ENCODE data around the gene FRMD3.
A peak's percentile ranks its signal among the peaks of the same experiment; 100 is the strongest.
"Not testable (repeated sequence)": the region's sequence is repeated elsewhere in the genome, so short reads cannot be mapped to it uniquely, and the experiment has no call there.

The FRMD3 gene

DNA sequence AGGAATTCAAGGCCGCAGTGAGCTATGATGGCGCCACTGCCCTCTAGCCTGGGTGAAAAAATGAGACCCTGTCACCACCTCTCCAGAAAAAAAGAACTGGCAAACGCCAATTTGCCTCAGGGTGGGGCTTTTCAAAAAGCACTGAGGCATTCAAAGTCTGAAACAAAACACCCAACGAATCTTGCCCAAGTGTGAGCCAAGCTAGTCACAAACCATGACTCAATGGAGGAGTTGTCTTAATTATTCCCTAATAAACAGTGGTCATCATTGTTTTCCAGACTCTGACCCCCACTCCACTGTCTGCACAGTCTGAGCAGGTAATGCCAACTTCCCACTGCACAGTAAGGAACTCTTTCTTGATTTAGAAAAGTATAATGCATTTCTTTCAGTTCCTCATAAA lies 16.8 kb downstream of the FRMD3 start:
- no peak for DNase-seq (ENCODE audit: low read depth)

DNA sequence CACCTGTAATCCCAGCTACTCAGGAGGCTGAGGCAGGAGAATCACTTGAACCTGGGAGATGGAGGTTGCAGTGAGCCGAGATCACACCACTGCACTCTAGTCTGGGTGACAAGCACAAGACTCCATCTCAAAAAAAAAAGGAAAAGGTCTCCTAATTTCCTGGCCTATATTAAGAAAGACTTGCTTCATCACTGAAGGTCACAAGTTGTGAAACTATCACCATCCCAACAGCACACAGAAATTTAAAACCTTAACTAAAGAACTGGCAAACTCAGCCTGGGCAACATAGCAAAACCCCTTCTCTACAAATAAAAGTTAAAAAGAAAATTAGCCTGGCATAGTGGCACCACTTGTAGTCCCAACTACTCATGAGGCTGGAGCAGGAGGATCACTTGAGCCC lies 17.2 kb downstream of the FRMD3 start:
- DNase-seq (ENCODE audit: low read depth): no peak

DNA sequence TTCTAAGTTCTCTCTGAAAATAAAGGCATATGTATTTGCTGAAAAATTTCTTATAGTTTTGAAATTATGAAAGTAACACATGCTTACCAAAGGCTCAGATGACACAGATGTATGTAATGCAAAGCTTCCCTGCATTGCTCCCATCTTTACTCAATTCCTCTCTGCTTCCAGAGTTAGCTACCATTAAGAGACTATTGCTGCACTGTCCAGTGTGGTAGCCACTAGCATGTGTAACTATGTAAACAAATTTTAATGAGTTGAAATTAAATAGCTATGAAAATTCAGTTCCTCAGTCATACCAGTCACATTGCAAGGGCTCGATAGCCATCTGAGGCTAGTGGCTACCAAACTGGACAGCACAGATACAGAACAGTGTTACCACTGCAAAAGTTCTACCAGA lies 17.9 kb downstream of the FRMD3 start:
- no peak for DNase-seq (ENCODE audit: low read depth)

DNA sequence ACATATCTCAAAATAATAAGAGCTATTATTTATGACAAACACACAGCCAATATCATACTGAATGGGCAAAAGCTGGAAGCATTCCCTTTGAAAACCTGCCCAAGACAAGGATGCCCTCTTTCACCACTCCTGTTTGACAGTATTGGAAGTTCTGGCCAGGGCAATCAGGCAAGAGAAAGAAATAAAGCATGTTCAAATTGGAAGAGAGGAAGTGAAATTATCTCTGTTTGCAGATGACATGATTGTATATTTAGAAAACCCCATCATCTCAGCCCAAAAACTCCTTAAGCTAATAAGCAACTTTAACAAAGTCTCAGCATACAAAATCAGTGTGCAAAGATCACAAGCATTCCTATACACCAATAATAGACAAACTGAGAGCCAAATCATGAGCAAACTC lies 20.2 kb downstream of the FRMD3 start:
- DNase-seq (ENCODE audit: low read depth): not testable (repeated sequence)

DNA sequence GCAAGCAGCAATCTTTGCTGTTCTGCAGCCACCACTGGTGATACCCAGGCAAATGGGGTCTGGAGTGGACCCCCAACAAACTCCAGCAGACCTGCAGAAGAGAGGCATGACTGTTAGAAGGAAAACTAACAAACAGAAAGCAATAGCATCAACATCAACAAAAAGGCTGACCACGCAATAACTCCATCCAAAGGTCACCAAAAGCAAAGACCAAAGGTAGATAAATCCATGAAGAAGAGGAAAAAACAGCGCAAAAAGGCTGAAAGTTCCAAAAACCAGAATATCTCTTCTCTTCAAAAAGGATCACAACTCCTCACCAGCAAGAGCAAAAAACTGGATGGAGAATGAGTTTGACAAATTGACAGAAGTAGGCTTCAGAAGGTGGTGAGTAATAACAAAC lies 23.4 kb downstream of the FRMD3 start:
- no peak for DNase-seq (ENCODE audit: low read depth)

DNA sequence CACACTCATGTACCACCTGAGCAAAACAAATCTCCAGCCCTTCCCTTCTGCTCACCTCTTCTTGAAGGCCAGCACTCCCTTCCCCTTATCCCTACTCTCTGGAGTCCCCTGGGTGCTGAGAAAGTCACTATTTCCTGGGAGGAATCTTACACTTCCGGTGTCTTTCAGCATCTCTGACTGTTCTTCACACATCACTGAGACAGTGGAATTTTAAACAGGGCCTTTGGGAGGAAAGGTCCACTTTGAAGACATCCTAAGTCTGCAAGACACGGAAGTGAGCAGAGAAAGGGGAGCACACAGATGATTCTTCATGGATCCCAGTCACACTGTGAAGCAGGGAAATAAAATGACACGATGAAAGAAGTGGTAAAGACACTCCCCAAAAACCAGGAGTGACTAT lies 25.6 kb downstream of the FRMD3 start:
- DNase-seq (ENCODE audit: low read depth): no peak

DNA sequence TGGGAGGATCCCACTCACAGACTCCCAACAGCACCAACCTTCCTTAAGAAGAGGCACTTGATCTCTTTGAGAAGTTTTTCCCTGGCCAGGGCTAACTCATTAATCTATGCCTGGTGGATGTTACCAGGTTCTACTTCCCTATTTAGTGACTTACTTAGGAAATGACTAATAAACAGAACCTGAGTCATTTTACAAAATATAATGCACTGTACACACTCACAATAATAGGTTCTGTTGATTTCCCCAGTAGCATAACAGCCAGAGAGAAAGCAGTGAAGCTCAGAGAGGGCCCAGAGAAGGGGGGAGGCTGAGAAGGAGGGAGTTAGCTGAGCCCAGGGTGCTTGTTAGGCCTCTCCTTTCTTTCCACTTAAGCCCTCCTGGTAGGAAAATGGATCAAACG lies 27.1 kb downstream of the FRMD3 start:
- peak; percentile 3 for DNase-seq (ENCODE audit: low read depth)

DNA sequence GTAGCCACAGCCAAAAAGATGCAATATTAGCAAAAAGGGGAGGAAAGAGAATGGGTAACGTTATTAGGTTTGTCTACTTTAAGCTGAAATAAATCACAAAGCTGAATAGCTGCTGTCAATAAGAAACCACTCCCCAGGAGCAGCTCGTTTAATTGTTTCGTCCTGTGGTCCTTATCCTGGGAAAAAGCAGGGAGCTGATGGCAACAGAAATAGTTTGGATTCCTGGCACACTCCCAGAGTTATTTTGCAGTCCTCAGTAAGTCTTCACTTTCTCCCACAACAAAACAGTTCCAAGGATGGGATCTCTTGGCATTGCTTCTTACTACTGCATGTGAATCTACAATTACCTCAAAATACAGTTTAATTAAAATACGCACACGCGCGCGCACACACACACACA lies 28.8 kb downstream of the FRMD3 start:
- peak; percentile 1 for DNase-seq (ENCODE audit: low read depth)

- no peak for DNase-seq (ENCODE audit: low read depth)
Observed at GRCh38 chr9:83508067-83508466, 30.1 kb downstream of the FRMD3 start.

DNA sequence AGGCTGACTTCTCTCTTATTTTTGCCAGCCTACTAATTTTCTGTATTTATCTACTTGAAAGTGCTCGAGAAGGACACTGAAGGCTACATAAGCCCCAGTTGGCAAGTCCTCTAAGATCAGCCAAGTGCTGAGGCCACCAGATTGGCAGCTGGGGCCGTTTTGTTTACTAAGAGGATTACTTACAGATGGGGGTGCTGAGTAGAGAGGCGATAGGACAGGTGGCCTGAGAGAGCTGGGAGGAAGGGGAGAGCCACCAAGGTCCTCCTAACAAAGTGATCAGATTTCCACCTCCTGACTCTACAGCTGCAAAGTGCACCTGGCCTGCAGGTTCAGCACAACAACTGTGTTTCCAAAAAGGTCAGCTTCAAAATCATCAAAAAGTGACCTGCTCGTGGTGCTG lies 32.9 kb downstream of the FRMD3 start:
- DNase-seq (ENCODE audit: low read depth): no peak

DNA sequence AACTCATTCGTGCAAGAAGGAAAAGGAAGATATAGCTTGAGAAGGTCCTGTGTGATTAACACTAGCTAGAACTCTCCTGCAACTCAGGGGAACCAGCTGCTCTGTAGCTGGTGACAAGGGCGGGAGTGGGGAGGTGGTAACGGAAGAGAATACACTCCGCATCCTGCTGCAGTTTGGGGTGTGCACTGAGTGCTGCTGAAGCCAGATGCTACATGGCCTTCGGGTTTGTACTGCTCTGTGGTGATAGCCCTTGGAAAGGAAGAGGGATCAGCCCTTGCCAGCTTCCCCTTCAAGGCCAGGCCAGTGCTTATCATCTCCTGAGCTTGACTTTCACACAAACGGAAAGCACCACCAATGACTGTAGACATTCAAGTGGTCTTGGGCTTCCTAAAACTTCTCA lies 34.3 kb downstream of the FRMD3 start:
- no peak for DNase-seq (ENCODE audit: low read depth)

- no peak for DNase-seq (ENCODE audit: low read depth)
Observed at GRCh38 chr9:83501565-83501964, 36.6 kb downstream of the FRMD3 start.

DNA sequence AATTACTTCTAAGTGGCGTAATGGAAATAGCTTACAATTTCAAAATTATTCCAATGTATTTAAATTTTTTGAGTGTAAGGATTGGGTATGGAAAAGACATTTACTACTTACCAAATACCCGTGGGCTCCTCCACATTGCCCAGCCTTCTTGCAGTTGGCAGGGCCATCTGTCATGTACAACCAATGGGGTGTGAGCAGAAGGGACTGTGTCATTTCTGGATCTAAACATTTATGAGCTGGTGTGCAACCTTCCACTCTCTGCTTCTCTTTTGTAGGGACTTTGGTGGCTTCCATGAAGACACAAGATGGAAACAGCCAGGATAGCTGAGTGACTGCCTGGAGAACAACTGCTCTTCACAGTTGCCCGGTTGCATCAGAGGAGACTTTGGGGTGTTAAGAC lies 40.8 kb downstream of the FRMD3 start:
- no peak for DNase-seq (ENCODE audit: low read depth)

GRCh38 chr9:83491995-83492394 lies 46.2 kb downstream of the FRMD3 start:
- no peak for DNase-seq (ENCODE audit: low read depth)

DNA sequence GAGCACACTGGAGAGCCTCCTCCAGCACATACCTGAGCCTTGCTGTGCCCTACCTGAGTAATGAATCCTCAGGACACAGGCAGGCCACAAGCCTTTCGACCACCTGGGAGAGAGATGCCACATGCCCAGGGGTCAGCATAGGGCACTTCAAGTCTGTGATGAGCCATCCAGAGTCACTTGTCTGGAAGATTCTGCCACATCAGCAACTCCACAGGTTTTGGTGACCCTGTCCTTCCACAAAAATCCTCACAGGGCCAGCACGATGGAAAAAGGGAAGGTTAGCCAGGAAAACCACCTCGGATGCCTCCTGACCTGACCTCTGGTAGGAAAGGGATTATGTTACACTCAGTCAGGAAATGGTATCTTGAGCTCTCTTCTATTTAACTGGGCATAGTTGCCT lies 46.8 kb downstream of the FRMD3 start:
- no peak for DNase-seq (ENCODE audit: low read depth)

DNA sequence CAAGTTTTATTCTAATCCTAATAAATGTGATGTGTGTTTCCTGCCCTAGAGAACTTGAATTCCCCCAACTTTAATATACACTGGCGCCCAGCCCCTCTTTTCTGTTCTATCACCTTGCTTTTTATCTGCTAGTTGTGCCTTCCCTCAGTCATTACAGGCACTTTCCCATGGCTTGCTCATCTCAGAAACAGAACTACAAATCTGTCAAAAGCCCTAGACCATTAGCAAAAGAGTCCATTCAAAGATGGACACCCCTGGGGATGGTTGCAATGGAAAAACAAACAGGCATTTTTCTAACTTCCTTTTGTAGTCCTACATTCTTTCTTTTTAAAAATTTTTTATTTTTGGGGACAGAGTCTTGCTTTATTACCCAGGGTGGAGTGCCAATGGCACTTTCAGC lies 48.2 kb downstream of the FRMD3 start:
- no peak for DNase-seq (ENCODE audit: low read depth)

DNA sequence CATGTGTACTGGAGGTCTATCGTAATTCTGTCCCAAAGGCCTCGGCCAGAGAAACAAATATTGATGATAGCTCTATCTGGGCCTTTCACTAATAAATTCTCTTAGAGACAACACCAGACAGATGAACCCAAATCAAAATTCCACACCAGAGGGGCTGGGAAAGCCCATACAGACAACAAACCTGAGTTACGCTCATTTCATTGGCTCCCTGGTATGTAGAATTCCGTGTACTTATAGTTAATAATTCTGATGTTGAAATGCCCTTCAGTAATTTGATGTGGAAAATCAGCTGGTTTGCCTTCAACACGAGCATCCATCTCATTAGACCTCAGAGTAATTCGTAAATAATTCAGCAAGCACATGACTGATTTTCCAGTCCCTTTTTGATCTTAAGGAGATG lies 53.2 kb downstream of the FRMD3 start:
- no peak for DNase-seq (ENCODE audit: low read depth)

- DNase-seq (ENCODE audit: low read depth): no peak
Observed at GRCh38 chr9:83483223-83483622, 55.0 kb downstream of the FRMD3 start.

DNA sequence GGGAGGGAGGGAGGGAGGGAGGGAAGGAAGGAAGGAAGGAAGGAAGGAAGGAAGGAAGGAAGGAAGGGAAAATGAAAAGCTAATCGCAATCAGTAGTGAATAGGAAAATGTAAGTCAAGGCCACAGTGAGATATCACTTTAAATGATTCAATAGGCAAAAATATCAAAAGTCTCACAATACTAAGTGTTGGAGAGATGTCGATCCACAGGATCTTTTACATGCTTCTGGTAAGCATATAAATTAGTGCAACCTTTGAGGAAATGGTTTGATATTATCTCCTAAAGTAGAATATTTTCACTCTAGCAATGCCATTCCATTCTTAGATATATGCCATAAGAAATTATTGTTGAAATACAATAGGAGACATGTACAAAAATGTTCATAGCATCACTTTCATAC lies 58.4 kb downstream of the FRMD3 start:
- DNase-seq (ENCODE audit: low read depth): no peak

DNA sequence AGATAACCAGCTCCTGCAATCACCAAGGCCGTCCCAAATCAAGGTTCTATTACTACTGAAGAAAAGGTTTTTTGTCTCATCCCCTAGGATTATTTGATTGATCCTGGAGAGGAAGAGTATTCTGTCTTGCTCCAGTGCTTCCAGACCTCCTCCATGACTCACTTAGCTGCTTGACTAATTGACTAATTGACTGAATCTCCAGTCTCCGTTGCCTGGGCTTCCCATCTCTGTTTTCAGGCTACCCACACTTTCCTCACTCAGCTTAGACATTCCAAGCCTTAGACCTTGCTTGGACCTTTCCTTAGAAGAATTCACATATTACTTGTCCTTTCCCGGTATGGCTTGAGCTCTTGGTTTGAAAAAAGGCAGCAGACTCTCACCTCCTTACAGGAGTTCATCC lies 60.6 kb downstream of the FRMD3 start:
- no peak for DNase-seq (ENCODE audit: low read depth)

- no peak for DNase-seq (ENCODE audit: low read depth)
Observed at GRCh38 chr9:83477120-83477519, 61.1 kb downstream of the FRMD3 start.

- no peak for DNase-seq (ENCODE audit: low read depth)
Observed at GRCh38 chr9:83476513-83476912, 61.7 kb downstream of the FRMD3 start.

GRCh38 chr9:83475741-83476140 lies 62.5 kb downstream of the FRMD3 start:
- DNase-seq (ENCODE audit: low read depth): no peak

- no peak for DNase-seq (ENCODE audit: low read depth)
Observed at GRCh38 chr9:83474631-83475030, 63.6 kb downstream of the FRMD3 start.

DNA sequence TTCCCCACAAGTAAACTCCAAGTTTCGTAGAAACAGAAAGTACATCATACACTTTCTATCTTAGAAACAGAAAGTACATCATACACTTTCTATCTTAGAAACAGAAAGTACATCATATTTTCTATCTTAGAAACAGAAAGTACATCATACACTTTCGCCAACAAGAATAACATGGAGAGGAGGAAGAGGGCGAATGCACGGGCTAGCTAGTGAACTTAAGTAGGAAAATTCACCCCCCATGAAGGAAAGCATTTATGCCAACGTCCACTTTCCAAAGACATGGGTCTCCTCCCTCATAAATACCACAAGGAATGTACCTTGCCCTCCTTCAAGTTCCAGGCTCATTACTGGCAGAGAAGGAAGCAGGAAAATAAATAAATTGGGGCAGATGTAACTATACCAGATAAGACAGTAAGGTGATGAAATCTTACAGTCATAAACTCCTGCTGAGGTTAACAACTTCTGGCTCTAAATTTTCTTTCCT lies 64.7 kb downstream of the FRMD3 start:
- peak; percentile 61 for DNase-seq (ENCODE audit: low read depth)

Measured in amniotic epithelial cell (primary cell).